NCI-H2227 (cell line): ENCODE data around the gene WFDC10B.
"Not testable (repeated sequence)": the region's sequence is repeated elsewhere in the genome, so short reads cannot be mapped to it uniquely, and the experiment has no call there.

ENCODE experiments used
- DNase-seq: peaks from one replicate; lab custom pipeline; 2025; ENCODE audit not compliant: unreplicated experiment; lab: John Stamatoyannopoulos, UW

Gene WFDC10B

DNA sequence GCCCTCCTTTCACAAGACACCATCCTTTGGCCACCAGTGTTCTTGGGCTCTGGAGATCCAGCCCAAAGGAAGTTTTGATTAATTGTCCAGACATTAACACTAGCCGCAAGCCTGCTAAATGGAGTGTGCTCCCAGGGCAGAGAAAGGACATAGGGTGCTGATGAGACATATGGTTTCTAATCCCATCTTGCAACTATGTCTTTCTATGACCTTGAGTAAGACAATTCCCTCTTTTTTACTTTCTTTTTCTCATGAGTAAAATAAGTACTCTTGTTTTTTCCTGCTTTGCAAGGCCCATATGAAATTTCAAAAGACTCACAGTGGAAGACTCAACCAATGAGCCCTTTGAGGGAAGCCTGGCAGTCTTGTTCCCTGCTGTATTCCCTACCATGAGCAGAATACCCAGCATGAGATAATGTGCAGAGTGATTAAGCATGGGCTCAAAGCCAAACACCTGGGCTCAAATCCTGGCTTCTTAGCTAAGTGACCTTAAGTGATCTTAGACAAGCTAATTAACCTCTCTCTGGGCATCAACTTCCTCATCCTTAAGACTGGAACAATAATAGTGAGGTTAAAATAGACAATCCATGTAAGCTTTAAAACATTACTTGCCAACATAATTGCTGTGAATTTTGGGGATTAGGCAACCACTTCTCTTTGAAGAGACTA, at the start of gene WFDC10B:
Gene WFDC10B, minus strand, starts transcription at position 51 of the 669 bp plus-strand sequence. CDS start 19,027 bp downstream, outside the sequence.
- peak; percentile 52 for DNase-seq

DNA sequence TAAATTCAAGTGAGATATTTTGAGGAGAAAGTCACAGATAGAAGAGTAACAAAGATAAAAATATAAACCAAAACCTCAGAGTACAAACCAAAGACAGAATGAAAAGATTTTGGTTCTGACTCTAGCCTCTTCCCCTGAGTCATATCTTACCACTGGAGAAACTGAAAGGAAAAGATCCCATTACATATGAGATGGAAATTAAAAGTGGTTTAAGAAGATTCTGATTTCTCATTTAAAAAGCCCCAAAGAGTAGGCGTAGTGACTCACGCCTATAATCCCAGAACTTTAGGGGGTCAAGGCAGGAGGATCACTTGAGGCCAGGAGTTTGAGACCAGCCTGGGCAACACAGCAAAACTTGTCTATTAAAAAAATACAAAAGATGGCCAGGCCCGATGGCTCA, 47.9 kb upstream of the WFDC10B start:
- DNase-seq = no peak

DNA sequence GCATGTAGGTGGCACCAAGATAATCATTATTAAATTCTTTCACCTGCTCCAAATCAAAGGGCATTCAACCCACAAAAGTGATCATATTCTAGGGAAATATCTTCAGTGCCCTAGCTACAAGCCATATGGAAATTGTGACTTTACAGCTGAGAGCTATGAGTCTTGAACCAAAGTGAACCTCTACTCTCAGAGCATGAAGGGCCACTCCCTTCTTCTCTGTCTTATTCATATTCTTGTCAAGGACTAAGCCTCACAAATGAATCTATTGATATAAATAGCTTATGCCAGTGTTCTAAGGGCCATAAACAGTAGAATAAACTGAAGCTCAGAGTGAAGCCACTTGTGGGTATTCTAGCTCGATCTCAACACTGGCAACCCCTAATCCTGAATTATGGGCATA, 46.9 kb upstream of the WFDC10B start:
- no peak for DNase-seq

DNA sequence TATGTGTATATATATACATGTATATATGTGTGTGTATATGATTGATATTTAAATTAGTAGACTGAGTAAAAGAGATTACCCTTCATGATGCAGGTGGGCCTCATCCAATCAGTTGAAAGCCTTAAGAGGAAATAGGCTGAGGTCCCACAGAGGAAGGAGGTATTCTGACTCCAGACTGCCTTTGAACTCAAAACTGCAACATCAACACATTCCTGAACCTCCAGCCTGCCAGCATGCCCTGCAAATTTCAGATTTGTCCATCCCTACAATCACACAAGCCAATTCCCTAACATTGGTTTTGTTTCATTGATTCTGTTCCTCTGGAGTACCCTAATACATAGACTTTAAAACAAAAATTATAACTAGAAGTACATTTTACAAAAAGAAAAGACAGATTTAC, 40.2 kb upstream of the WFDC10B start:
- no peak for DNase-seq

DNA sequence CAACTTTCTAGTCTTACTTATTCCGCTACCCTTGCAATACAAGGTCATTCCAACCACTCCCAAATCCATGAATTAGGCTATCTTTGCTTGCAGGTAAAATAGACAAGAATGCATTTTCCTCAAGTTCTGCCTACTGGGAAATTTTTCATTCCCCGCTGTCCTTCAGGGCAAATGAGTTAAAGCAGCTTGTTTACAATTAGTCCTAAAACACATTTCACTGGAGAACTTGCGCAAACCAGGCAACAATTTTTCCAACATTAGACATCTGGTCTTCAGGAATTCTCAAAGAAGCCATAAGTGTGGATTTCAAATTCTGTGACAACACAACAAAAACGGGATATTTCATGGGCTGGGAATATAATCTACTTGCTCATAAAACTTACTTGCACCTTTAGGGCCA, 37.8 kb upstream of the WFDC10B start:
- DNase-seq = no peak

DNA sequence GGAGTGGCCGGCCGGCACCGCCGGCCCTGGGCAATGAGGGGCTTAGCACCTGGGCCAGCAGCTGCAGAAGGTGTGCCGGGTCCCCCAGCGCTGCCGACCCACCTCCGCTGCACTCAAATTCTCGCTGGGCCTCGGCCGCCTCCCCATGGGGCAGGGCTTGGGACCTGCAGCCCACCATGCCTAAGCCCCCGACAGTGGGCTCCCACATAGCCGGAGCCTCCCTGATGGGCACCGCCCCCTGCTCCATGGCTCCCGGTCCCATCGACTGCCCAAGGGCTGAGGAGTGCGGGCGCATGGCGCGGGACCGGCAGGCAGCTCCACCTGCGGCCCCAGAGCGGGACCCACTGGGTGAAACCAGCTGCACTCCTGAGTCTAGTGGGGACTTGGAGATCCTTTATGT, 31.2 kb upstream of the WFDC10B start:
- no peak for DNase-seq

DNA sequence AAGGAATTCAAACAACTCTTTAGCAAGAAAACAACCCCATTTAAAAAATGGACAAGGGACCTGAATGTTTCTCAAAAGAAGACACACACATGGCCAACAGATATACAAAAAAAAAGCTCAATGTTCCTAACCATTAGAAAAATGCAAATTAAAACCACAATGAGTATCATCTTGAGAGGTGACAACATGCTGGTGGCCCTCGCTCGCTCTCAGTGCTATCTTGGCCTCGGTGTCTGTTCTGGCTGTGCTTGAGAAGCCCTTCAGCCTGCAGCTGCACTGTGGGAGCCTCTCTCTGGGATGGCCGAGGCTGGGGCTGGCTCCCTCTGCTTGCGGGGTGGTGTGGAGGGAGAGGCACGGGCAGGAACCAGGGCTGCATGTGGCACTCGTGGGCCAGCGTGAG, 30.7 kb upstream of the WFDC10B start:
- no peak for DNase-seq

DNA sequence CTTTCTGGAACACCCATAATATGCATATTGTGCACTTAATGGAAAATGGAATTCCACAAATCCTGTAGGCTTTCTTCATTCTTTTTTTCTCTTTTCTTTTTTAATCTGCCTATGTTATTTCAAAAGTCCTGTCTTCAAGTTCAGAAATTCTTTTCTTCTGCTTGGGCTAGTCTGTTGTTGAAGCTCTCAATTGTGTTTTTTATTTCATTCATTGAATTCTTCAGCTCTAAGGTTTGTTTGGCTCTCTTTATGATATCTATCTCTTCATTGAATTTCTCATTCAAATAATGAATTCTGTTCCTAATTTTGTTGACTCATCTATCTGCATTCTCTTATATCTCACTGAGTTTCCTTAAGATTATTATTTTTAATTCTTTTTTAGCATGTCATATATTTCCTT, 27.4 kb upstream of the WFDC10B start:
- DNase-seq = no peak

DNA sequence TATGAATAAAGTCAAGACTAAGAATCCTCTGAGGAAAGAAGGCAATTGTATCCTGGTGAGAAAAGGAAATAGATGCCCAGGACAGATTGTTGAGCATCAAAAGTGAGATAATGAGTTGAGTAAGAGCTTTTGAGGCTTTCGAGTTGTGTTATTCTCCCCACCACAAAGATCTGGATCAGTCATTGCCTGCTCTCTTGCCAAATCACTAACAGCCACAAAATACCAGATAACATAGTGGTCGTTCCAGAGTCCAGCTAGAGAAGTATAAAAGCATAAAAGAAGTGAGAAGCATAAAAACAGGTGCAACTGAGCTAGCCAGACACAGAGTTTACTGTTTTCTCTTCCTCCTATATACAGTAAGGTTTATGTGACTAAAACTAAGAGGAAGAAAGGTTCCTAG, 22.2 kb upstream of the WFDC10B start:
- no peak for DNase-seq

DNA sequence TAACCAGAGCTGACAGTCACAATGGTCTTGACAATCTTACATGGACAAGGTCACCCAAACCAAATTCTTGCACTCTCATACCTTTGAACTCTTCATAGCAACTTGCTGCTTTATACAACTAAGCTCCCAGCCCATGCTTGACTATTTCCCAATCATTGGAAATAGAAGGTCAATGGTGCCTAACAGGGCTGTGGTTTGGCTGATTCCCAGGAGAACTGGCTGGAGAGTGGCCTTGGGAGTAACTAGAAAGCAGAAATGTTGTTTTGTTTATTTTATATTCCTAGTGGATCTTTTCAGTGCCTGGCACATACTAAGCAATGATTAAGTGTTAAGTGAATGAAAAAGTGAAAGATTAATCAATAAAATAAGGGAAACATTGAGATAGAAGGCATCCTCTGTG, 20.3 kb upstream of the WFDC10B start:
- no peak for DNase-seq

DNA sequence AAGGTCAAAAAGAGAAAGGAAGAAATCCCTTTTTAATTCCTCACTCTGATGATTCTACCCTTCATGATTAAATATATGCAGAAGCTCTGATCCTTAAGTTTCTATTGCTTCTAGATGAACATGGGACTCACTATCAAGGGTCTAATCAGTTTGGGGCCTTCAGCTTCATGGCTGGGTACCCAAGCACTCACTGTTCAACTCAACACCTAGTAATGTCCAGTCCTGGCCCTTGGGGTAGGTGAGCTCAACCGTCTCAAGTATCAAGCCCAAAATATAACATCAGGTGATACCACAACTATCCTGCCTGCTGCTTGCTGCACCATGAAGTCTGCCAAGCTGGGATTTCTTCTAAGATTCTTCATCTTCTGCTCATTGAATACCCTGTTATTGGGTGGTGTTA, 17.2 kb upstream of the WFDC10B start, which contains the start of gene SPINT4:
Gene SPINT4, plus strand, starts transcription at position 301 of the 400 bp plus-strand sequence. Its CDS starts 21 bp downstream, at position 322.
- no peak for DNase-seq

DNA sequence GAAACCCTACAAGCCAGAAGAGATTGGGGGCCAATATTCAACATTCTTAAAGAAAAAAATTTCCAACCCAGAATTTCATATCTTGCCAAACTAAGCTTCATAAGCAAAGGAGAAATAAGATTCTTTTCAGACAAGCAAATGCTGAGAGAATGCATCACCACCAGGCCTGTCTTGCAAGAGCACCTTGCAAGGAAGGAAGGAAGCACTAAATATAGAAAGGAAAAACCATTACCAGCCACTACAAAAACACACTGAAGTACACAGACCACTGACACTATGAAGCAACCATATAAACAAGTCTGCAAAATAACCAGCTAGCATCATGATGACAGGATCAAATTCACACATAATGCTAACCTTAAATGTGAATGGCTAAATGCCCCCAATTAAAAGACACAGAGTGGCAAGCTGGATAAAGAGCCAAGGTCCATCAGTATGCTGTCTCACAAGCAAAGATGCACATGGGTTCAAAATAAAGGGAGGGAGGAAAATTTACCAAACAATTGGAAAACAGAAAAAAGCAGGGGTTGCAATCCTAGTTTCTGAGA, 11.4 kb upstream of the WFDC10B start:
- not testable (repeated sequence) for DNase-seq

DNA sequence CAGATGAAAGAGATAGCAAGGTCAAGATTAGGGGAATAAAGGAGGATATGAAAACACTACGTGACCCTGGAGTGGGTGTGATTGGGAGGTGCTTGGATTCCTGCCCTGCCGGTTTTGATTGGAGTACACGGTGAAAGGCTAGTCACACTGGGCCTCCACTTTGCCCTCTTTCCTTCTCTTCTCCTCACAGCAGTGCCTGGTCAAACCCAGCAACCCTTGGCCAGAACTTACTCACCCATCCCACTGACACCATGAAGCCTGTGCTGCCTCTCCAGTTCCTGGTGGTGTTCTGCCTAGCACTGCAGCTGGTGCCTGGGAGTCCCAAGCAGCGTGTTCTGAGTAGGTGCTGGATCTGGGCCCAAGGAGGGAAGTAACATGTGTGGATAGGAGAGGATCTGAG, 2.9 kb downstream of the WFDC10B start, which contains the start of gene WFDC13:
Gene WFDC13, plus strand, starts transcription at position 166 of the 400 bp plus-strand sequence. Its CDS starts 86 bp downstream, at position 252.
- no peak for DNase-seq

DNA sequence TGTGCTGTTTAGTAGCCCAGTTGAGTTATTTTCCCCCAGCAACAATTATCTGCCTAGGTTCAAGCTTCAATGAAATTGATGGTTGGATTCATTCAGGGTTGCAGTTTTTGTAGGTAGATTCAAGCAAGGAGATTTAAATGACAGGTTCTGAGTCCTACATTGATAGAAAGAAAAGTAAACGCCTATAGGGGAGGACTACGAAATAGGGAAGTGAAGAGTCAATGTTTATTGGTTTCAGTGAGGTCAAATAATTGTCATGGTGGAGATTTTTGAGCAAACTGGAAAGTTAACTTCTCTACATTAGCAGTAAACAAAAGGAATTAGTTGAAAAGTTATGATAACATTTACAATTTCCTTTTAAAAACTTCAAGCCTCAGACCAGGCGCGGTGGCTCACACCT, 3.7 kb downstream of the WFDC10B start:
- DNase-seq = no peak

DNA sequence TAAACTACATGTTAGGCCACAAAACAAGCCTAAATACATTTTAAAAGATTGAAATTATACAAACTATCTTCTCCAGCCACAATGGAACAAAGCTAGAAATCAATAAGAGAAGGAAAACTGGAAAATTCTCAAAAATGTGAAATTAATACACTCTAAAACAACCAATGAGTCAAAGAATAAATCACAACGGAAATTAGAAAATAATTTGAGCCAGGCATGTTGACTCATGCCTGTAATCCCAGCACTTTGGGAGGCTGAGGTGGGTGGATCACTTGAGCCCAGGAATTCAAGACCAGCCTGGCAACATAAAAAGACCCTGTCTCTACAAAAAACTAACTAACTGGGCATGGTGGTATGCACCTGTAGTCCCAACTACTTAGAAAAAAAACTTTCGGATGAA, 9.3 kb downstream of the WFDC10B start:
- no peak for DNase-seq

DNA sequence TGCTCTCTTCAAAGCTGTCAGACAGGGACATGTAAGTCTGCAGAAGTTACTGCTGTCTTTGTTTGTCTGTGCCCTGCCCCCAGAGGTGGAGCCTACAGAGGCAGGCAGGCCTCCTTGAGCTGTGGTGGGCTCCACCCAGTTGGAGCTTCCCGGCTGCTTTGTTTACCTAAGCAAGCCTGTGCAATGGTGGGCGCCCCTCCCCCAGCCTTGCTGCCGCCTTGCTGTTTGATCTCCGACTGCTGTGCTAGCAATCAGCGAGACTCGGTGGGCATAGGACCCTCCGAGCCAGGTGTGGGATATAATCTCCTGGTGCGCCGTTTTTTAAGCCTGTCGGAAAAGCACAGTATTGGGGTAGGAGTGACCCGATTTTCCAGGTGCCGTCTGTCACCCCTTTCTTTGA, 11.5 kb downstream of the WFDC10B start:
- DNase-seq = not testable (repeated sequence)

DNA sequence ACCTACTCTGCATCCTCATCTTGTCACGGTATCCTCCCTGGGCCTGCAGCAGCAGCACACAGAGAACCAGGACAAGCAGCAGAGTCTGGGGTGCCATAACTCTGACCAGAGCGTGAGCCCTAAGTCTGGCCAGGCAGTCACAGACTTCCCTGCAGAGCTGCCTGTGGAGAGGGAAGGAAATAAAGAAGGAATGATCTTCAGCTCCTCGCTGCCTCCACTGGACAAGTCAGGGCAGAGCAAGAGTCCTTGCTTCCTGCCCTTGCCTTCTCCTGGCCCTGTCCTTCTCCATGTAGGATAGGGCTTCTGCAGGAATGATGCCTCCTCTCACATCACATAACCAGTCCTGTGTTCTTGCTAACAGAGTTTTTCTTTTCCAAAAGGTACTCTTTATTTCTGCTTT, 18.9 kb downstream of the WFDC10B start:
- no peak for DNase-seq

DNA sequence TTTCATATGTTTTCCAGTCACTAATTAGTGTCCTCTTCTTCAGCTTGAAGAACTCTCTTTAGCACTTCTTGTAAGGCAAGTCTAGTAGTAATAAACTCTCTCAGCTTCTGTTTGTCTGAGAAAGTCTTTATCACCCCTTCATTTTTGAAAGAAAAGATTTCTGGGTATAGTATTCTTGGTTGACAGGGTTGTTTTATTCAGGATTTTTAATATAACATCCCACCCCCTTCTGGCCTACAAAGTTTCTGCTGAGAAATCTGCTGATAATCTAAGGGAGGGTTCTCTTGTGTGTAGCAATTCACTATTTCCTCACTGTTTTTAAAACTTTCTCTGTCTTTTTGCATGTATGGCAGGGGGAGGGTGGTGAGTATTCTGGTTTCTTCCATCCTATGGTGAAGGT, 25.2 kb downstream of the WFDC10B start:
- no peak for DNase-seq

DNA sequence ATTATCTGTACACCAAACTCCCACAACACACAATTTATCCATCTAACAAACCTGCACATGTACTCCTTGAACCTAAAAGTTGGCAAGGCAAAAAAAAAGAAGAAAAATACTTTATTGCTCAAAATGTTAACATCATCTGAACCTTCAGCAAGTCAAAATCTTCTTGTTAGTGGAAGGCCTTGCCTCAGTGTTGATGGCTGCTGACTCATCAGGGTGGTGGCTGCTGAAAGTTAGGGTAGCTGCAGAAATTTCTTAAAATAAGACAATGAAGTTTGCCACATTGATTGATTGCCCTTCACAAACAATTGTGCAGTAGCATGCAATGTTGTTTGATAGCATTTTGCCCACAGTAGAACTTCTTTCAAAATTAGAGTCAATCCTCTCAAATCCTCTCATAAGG, 32.1 kb downstream of the WFDC10B start:
- no peak for DNase-seq

DNA sequence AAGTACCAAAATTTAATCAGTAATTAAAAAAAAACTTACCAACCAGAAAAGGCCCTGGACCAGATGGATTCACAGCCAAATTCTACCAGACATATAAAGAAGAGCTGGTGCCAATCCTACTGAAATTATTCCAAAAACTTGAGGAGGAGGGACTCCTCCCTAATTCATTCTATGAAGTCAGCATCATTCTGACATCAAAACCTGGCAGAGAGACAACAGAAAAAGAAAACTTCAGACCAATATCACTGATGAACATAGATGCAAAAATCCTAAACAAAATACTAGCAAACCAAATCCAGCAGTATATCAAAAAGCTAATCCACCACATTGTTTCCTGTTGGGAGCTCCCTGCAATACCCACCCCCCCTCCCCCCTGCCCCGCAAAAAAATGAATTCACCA, 34.7 kb downstream of the WFDC10B start, which contains the start of gene WFDC11:
Gene WFDC11, minus strand, starts transcription at position 101 of the 400 bp plus-strand sequence. CDS start 19,639 bp downstream, outside the sequence.
- no peak for DNase-seq

DNA sequence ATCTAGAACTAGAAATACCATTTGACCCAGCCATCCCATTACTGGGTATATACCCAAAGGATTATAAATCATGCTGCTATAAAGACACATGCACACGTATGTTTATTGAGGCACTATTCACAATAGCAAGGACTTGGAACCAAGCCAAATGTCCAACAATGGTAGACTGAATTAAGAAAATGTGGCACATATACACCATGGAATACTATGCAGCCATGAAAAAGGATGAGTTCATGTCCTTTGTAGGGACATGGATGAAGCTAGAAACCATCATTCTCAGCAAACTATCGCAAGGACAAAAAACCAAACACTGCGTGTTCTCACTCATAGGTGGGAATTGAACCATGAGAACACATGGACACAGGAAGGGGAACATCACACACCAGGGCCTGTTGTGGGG, 47.8 kb downstream of the WFDC10B start:
- DNase-seq = not testable (repeated sequence)

DNA sequence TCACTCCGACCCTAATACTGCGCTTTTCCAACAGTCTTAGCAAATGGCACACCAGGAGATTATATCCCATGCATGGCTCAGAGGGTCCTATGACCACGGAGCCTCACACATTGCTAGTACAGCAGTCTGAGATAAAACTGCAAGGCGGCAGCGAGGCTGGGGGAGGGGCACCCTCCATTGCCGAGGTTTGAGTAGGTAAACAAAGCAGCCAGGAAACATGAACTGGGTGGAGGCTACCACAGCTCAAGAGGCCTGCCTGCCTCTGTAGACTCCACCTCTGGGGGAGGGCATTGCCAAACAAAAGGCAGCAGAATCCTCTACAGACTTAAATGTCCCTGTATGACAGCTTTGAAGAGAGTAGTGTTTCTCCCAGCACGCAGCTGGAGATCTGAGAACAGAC, 53.1 kb downstream of the WFDC10B start:
- DNase-seq = not testable (repeated sequence)
